Right cardiac atrium (tissue), 5 donors: ENCODE data around the gene GLB1L. TPM values are rescaled to one million over a fixed set of nuclear protein-coding genes. Genes with fewer than 3 reads are reported as not detected.

ENCODE experiments used
- ATAC-seq, 2 donors: fragments of 200-7000 bp; cut with Tn5 transposase; one replicate each; pipeline versions ENCODE4 v1.8.0 to v1.9.1; 2020; ENCODE audit warnings: moderate library complexity in 2 of 2, mild to moderate bottlenecking in 1 of 2
- DNase-seq, 3 donors: peaks; one replicate each; pipeline ENCODE4 v3.0.0-alpha.2; 2020
- H3K27ac ChIP-seq: one replicate; pipeline ENCODE4 v1.5.1; 2013; ENCODE audit warnings: mild to moderate bottlenecking, low read length, control low read depth, moderate library complexity
- H3K27me3 ChIP-seq: one replicate; pipeline ENCODE4 v1.6.1; 2013; ENCODE audit not compliant: control insufficient read depth, insufficient read depth
- H3K4me1 ChIP-seq: one replicate; pipeline ENCODE4 v1.6.1; 2013; ENCODE audit warnings: low read length; ENCODE audit not compliant: control insufficient read depth, insufficient read depth
- H3K4me3 ChIP-seq: one replicate; pipeline ENCODE4 v1.5.1; 2013; ENCODE audit warnings: low read length, control low read depth
- H3K9me3 ChIP-seq: one replicate; pipeline ENCODE4 v1.6.1; 2013; ENCODE audit warnings: low read length; ENCODE audit not compliant: control insufficient read depth
- WGBS: extraction: QIAGEN DNeasy Blood & Tissue Kit; methylation state at CpG from one replicate; pipeline ENCODE4 v1.1.7; 2013; 5-methylcytosine and 5-hydroxymethylcytosine counted together
- intact Hi-C, 4 donors: fragments of 100-400 bp; cut with DNase I; formaldehyde crosslinking; loops; one replicate each; pipeline versions ENCODE4 v1.11.0 to v1.14.0; 2022 to 2023
- polyA plus RNA-seq: library from polyadenylated mRNA; stranded (reverse); fragments of 200-250 nt; gene quantifications from one replicate; pipeline ENCODE4 v1.2.3, GENCODE V29; 2013
- total RNA-seq, 4 donors: library from RNA; stranded (reverse); fragmentation: NEBNext Ultra II Directional; extraction: Animal tissue kit (Norgen Biotek cat#: 25700); gene quantifications; one replicate each; pipeline ENCODE4 v1.2.1, GENCODE V29; 2021
- donor health status: healthy with polysubstance abuse.
- donor health status: DM: no; HTN: yes; CAD: no.
- donor health status: DM: no; HTN: no; CAD: no.
- donor health status: DM: no; HTN: yes; CAD: no; lungs with severe emphysema.
- donor health status: DM: yes; HTN: yes; CAD: no.

The GLB1L gene
- total and polyA plus RNA-seq, 5 donors = 2.7 to 3.8 (median 3.1) TPM

GRCh38 chr2:219280651-219281050 is 35.4 kb upstream of the GLB1L start:
- intact Hi-C loops = no loop called here
- Histone ChIP-seq H3K27ac (no peak overlapping the region), H3K27me3 (no peaks in the 10 kb centered on the region), H3K9me3 (no peaks in the 10 kb centered on the region), H3K4me1 (peaks cover 5% of the 10 kb centered on the region), H3K4me3 (no peak overlapping the region)
- peak in 1 of 3 donors; percentile 26 for DNase-seq
- no peak for ATAC-seq
- 88% methylated on average over 4 of the region's 4 CpGs for WGBS

DNA sequence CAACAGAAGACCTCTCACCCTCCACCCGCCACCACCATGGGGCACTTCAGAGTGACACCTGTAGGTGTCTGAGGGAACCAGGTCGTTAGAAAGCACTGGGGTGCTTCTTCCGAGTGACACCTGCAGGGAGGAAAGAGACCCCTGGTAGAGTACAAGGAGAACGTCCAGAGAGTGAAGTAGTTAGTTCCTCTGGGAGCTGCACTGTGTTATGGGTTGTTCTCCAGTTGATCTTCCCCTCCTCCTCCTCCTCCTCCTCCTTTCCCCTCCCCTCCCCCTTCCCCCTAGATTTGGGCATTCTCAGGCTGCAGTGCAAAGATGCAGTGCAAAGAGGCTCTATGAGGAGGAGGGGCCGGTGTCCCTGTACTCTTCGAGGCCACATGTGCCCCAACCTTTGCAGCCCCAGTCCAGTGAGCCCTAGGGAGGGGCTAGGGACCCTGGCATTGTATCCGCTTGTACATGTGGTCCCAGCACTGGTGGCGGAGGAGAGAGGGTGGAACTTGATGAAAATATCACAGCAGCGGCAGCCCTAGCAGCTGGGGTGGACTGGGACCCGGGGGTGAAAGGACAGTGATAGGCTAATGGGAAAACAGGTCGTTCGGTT is 34.8 kb upstream of the GLB1L start:
- H3K4me1 ChIP-seq = peaks cover 5% of the 10 kb centered on the region
- peak overlapping the region; percentile 48 for H3K27ac ChIP-seq
- intact Hi-C loops = no loop called here
- no peaks in the 10 kb centered on the region for H3K27me3 ChIP-seq
- no peaks in the 10 kb centered on the region for H3K9me3 ChIP-seq
- ATAC-seq (no peak), DNase-seq (peak in 1 of 3 donors; percentile 50)
- 40% methylated on average over 12 of the region's 12 CpGs for WGBS
- peak overlapping the region; percentile 66 for H3K4me3 ChIP-seq

- Histone ChIP-seq H3K4me3 (peak within 1 kb of the TSS; percentile 66), H3K27me3 (no peaks in the 10 kb centered on the region), H3K9me3 (no peaks in the 10 kb centered on the region), H3K4me1 (peaks cover 6% of the 10 kb centered on the region), H3K27ac (peak within 1 kb of the TSS; percentile 93)
- intact Hi-C loops = no loop called here
- under 1% methylated on average over 65 of the region's 65 CpGs for WGBS
- DNase-seq (peak; percentile 99 to 100 (median 100)), ATAC-seq (peak; percentile 97)
These were observed 34.1 kb upstream of the GLB1L start, which contains the start of gene DNAJB2 for GRCh38 chr2:219279151-219279915. Gene DNAJB2, plus strand, starts transcription at chr2:219279366. Its CDS starts 468 bp downstream, at chr2:219279834.

DNA sequence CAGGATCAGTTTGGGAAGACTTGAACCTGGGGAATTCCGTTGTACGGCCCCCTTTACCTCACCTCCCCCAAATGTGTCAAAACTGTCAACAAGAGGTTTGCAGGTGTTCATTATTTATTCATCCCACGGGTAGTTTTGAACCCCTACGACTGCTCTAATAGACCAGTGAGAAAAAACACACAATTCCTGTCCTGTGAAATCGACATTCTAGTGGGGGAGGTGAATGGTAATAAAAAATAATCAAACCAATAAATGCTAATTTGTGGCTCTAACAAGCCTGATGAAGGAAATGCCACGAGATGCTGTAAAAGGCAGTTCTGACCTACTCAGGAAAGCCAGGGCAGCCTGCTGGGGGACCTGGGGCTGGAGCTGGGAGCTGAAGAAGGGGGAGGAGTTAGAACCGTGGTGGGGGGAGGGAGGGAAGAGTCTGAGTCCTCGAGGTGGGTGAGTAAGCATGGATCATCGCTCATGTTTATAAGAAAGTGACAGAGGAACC is 33.5 kb upstream of the GLB1L start:
- Histone ChIP-seq H3K27ac (peak overlapping the region; percentile 93), H3K9me3 (no peaks in the 10 kb centered on the region), H3K4me3 (peak overlapping the region; percentile 13), H3K4me1 (peaks cover 12% of the 10 kb centered on the region), H3K27me3 (no peaks in the 10 kb centered on the region)
- DNase-seq (no peak), ATAC-seq (no peak)
- 12% methylated on average over 9 of the region's 9 CpGs for WGBS
- intact Hi-C loops = no loop called here

- Histone ChIP-seq H3K4me3 (no peak overlapping the region), H3K4me1 (peaks cover 12% of the 10 kb centered on the region), H3K9me3 (no peaks in the 10 kb centered on the region), H3K27me3 (no peaks in the 10 kb centered on the region), H3K27ac (peak overlapping the region; percentile 93)
- DNase-seq = peak; percentile 71 to 89 (median 88)
- peak; percentile 15 to 22 for ATAC-seq
- intact Hi-C loops = no loop called here
- 22% methylated on average over 25 of the region's 25 CpGs for WGBS
These were observed 32.7 kb upstream of the GLB1L start for GRCh38 chr2:219277703-219278654.

- DNase-seq = peak in 1 of 3 donors; percentile 35
- no peaks in the 10 kb centered on the region for H3K9me3 ChIP-seq
- H3K4me1 ChIP-seq = peaks cover 7% of the 10 kb centered on the region
- H3K4me3 ChIP-seq = no peak overlapping the region
- peak overlapping the region; percentile 89 for H3K27ac ChIP-seq
- ATAC-seq = no peak
- 30% methylated on average over 6 of the region's 6 CpGs for WGBS
- intact Hi-C loops = no loop called here
- no peaks in the 10 kb centered on the region for H3K27me3 ChIP-seq
These were observed 29.2 kb upstream of the GLB1L start for GRCh38 chr2:219274361-219274921.

GRCh38 chr2:219273937-219274336 is 28.7 kb upstream of the GLB1L start:
- H3K9me3 ChIP-seq = no peaks in the 10 kb centered on the region
- no peaks in the 10 kb centered on the region for H3K27me3 ChIP-seq
- WGBS = 80% methylated on average over 3 of the region's 3 CpGs
- intact Hi-C loops = no loop called here
- no peak overlapping the region for H3K4me3 ChIP-seq
- ATAC-seq (no peak), DNase-seq (no peak)
- peaks cover 7% of the 10 kb centered on the region for H3K4me1 ChIP-seq
- peak overlapping the region; percentile 89 for H3K27ac ChIP-seq

DNA sequence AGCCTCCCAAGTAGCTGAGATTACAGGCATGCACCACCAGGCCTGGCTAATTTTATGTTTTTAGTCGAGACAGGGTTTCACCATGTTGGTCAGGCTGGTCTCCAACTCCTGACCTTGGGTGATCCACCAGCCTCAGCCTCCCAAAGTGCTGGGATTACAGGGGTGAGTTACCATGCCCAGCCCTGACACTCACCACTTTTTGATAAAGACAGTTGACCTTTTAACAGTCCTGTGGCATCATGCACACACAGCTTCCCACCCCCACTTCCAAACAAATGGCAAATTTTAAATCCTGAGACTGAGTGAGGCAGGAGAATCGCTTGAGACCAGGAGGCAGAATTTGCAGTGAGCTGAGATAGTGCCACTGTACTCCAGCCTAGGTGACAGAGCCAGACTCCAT is 27.8 kb upstream of the GLB1L start:
- H3K27ac ChIP-seq = no peak overlapping the region
- intact Hi-C loops = no loop called here
- H3K27me3 ChIP-seq = no peaks in the 10 kb centered on the region
- 71% methylated on average over 2 of the region's 2 CpGs for WGBS
- H3K9me3 ChIP-seq = no peaks in the 10 kb centered on the region
- ATAC-seq (no peak), DNase-seq (no peak)
- H3K4me1 ChIP-seq = peaks cover 7% of the 10 kb centered on the region
- H3K4me3 ChIP-seq = no peak overlapping the region

DNA sequence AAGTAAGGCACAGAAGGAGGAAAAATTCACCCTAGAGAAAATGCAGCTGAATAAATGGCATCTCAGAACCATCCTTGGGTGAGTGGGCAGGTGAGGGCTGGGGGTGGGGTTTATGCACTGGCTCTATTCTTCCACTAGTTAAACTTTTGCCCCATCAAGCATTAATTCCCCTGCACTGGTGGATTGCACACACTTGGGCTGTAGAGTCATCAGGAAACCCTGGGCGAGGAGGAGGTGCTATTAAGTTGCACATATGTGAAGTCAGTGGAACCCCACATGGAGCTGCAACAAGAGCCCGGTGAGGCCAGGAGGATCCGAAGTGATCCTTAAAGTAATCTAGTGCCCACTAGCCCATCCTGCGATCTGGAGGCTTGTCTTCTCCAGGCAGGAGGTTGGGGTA is 27.1 kb upstream of the GLB1L start:
- Histone ChIP-seq H3K4me3 (no peak overlapping the region), H3K27me3 (no peaks in the 10 kb centered on the region), H3K27ac (no peak overlapping the region), H3K9me3 (no peaks in the 10 kb centered on the region), H3K4me1 (peaks cover 7% of the 10 kb centered on the region)
- DNase-seq (no peak), ATAC-seq (no peak)
- intact Hi-C loops = no loop called here
- 79% methylated on average over 4 of the region's 4 CpGs for WGBS

DNA sequence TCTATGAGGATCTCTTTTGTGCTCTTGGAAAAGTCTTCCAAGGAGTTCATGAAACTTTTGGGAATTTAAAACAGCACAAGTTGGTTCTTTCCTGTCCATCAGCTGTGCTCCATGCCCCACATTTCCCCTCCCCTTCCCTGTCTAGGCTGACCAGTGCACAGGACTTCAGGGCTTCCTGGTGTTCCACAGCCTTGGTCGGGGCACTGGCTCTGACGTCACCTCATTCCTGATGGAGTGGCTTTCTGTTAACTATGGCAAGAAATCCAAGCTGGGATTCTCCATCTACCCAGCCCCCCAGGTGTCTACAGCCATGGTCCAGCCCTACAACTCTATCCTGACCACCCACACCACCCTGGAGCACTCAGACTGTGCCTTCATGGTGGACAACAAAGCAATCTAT is 25.8 kb upstream of the GLB1L start:
- H3K27ac ChIP-seq = no peak overlapping the region
- DNase-seq (peak in 1 of 3 donors; percentile 31), ATAC-seq (no peak)
- H3K27me3 ChIP-seq = no peaks in the 10 kb centered on the region
- WGBS = 77% methylated on average over 2 of the region's 2 CpGs
- no peak overlapping the region for H3K4me3 ChIP-seq
- peaks cover 7% of the 10 kb centered on the region for H3K4me1 ChIP-seq
- no peaks in the 10 kb centered on the region for H3K9me3 ChIP-seq
- intact Hi-C loops = no loop called here
